Measurements from ENCODE around the gene LIN7B. TPM values are rescaled to one million over a fixed set of nuclear protein-coding genes. Genes with fewer than 3 reads are reported as not detected.

The LIN7B gene
- total RNA-seq, 1 experiment from 2014 or later: 7.0 TPM

GRCh38 chr19:49160450-49161189 lies 46.5 kb downstream of the LIN7B start:
- CTCF ChIA-PET: interaction anchor here (0.6 to 0.7 kb wide), 2 partner anchors 11 to 162 kb away, joined by 4 to 6 read pairs; no protein-coding TSS in a partner anchor
- no TSS peak for BruUV-seq (replicated peaks)
- no peak for TF ChIP-seq CTCF (IDR thresholded peaks at IDR 0.05; ENCODE audit: unreplicated experiment)
- Mint-ChIP-seq H3K4me3 (ENCODE audit: low read depth, unreplicated experiment) (no peak overlapping the region), H3K4me1 (ENCODE audit: low read depth, unreplicated experiment) (peaks cover 16% of the 10 kb centered on the region), H3K27ac (ENCODE audit: unreplicated experiment) (no peak overlapping the region), H3K27me3 (ENCODE audit: unreplicated experiment) (peaks cover 23% of the 10 kb centered on the region), H3K36me3 (ENCODE audit: insufficient read depth, unreplicated experiment) (peaks cover 31% of the 10 kb centered on the region), H3K9me3 (ENCODE audit: low read depth, unreplicated experiment) (no peaks in the 10 kb centered on the region)
- intact Hi-C loops (cut with micrococcal nuclease; ENCODE audit: unreplicated experiment): no loop called here
- no peak for DNase-seq

GRCh38 chr19:49161987-49162386 lies 47.8 kb downstream of the LIN7B start:
- Mint-ChIP-seq H3K27me3 (ENCODE audit: unreplicated experiment) (peaks cover 9% of the 10 kb centered on the region), H3K27ac (ENCODE audit: unreplicated experiment) (no peak overlapping the region), H3K4me1 (ENCODE audit: low read depth, unreplicated experiment) (peaks cover 23% of the 10 kb centered on the region), H3K36me3 (ENCODE audit: insufficient read depth, unreplicated experiment) (peaks cover 31% of the 10 kb centered on the region), H3K9me3 (ENCODE audit: low read depth, unreplicated experiment) (no peaks in the 10 kb centered on the region), H3K4me3 (ENCODE audit: low read depth, unreplicated experiment) (no peak overlapping the region)
- DNase-seq: no peak
- TF ChIP-seq CTCF (IDR thresholded peaks at IDR 0.05; ENCODE audit: unreplicated experiment): no peak
- BruUV-seq (replicated peaks): no TSS peak
- CTCF ChIA-PET: interaction anchor here (0.6 kb wide), 1 partner anchor 17 kb away, joined by 6 read pairs; no protein-coding TSS in a partner anchor
- intact Hi-C loops (cut with micrococcal nuclease; ENCODE audit: unreplicated experiment): no loop called here

- peaks cover 21% of the 10 kb centered on the region for H3K36me3 Mint-ChIP-seq (ENCODE audit: insufficient read depth, unreplicated experiment)
- DNase-seq: no peak
- H3K27me3 Mint-ChIP-seq (ENCODE audit: unreplicated experiment): no peaks in the 10 kb centered on the region
- no peak for TF ChIP-seq CTCF (IDR thresholded peaks at IDR 0.05; ENCODE audit: unreplicated experiment)
- no peak overlapping the region for H3K27ac Mint-ChIP-seq (ENCODE audit: unreplicated experiment)
- no TSS peak for BruUV-seq (replicated peaks)
- H3K4me3 Mint-ChIP-seq (ENCODE audit: low read depth, unreplicated experiment): no peak overlapping the region
- H3K9me3 Mint-ChIP-seq (ENCODE audit: low read depth, unreplicated experiment): no peaks in the 10 kb centered on the region
- intact Hi-C loops (cut with micrococcal nuclease; ENCODE audit: unreplicated experiment): no loop called here
- peaks cover 10% of the 10 kb centered on the region for H3K4me1 Mint-ChIP-seq (ENCODE audit: low read depth, unreplicated experiment)
- CTCF ChIA-PET: interaction anchor here (0.6 kb wide), 2 partner anchors 34 to 38 kb away, joined by 3 to 7 read pairs; no protein-coding TSS in a partner anchor
These were observed 51.1 kb downstream of the LIN7B start for GRCh38 chr19:49165111-49165750.

- TF ChIP-seq CTCF (IDR thresholded peaks at IDR 0.05; ENCODE audit: unreplicated experiment): no peak
- no TSS peak for BruUV-seq (replicated peaks)
- H3K27me3 Mint-ChIP-seq (ENCODE audit: unreplicated experiment): no peaks in the 10 kb centered on the region
- no peak overlapping the region for H3K27ac Mint-ChIP-seq (ENCODE audit: unreplicated experiment)
- no peak for DNase-seq
- no peaks in the 10 kb centered on the region for H3K9me3 Mint-ChIP-seq (ENCODE audit: low read depth, unreplicated experiment)
- H3K4me1 Mint-ChIP-seq (ENCODE audit: low read depth, unreplicated experiment): peaks cover 17% of the 10 kb centered on the region
- H3K36me3 Mint-ChIP-seq (ENCODE audit: insufficient read depth, unreplicated experiment): peaks cover 14% of the 10 kb centered on the region
- CTCF ChIA-PET: interaction anchor here (0.6 kb wide), 1 partner anchor 33 kb away, joined by 3 read pairs; no protein-coding TSS in a partner anchor
- intact Hi-C loops (cut with micrococcal nuclease; ENCODE audit: unreplicated experiment): no loop called here
- H3K4me3 Mint-ChIP-seq (ENCODE audit: low read depth, unreplicated experiment): no peak overlapping the region
These were observed 51.7 kb downstream of the LIN7B start for GRCh38 chr19:49165865-49166301.
